Caco-2 (cell line): Measurements from ENCODE around the gene XG. TPM values are rescaled to one million over a fixed set of nuclear protein-coding genes. Genes with fewer than 3 reads are reported as not detected.
A peak's percentile ranks its signal among the peaks of the same experiment; 100 is the strongest.

Source experiments
- BruUV-seq: library from RNA; stranded (reverse); fragments of 400-500 nt; replicated peaks from 2 replicates; lab custom pipeline; 2021; lab: Mats Ljungman, UMichigan
- CTCF ChIA-PET: fragments of 300-600 bp; sonication (Branson Sonifier 250); formaldehyde crosslinking; loops from one replicate; lab custom pipeline; 2022; ENCODE audit warnings: antibody characterized with exemption; lab: Charles Lee
- POLR2A ChIA-PET: fragments of 300-600 bp; sonication (Branson Sonifier 250); formaldehyde crosslinking; loops from one replicate; lab custom pipeline; 2022; ENCODE audit warnings: antibody characterized with exemption; lab: Charles Lee
- DNase-seq, 2 experiments: peaks; one replicate each; pipeline versions ENCODE4 v3.0.0 to v3.0.0-alpha.2; 2020 to 2022
- H3K27me3 ChIP-seq: replicated peaks from 2 replicates; pipeline ENCODE4 v1.6.0; 2011; ENCODE audit warnings: low read length; ENCODE audit not compliant: control insufficient read depth, insufficient read depth
- H3K36me3 ChIP-seq: 2 replicates; pipeline ENCODE4 v1.5.1; 2011; ENCODE audit warnings: low read length; ENCODE audit not compliant: control insufficient read depth, insufficient read depth
- H3K4me1 ChIP-seq: fragments of 250-450 bp; sonication (Bioruptor Pico); 2 replicates; pipeline ENCODE4 v1.5.1; 2020; ENCODE audit warnings: mild to moderate bottlenecking
- H3K4me3 ChIP-seq: 2 replicates; pipeline ENCODE4 v1.5.1; 2011; ENCODE audit warnings: low read depth, mild to moderate bottlenecking, control low read depth, low read length
- H3K9me3 ChIP-seq: fragments of 250-450 bp; sonication (Bioruptor Pico); 2 replicates; pipeline ENCODE4 v1.5.1; 2020; ENCODE audit warnings: mild to moderate bottlenecking, moderate library complexity
- H3K27ac Mint-ChIP-seq: one replicate; pipeline ENCODE4 v1.8.0; 2022; ENCODE audit warnings: mixed read lengths; ENCODE audit not compliant: unreplicated experiment
- H3K27me3 Mint-ChIP-seq: one replicate; pipeline ENCODE4 v1.8.0; 2022; ENCODE audit warnings: mixed read lengths; ENCODE audit not compliant: insufficient read depth, unreplicated experiment
- H3K36me3 Mint-ChIP-seq: one replicate; pipeline ENCODE4 v1.8.0; 2022; ENCODE audit warnings: mild to moderate bottlenecking, mixed read lengths; ENCODE audit not compliant: insufficient read depth, unreplicated experiment
- H3K4me1 Mint-ChIP-seq: one replicate; pipeline ENCODE4 v1.8.0; 2022; ENCODE audit warnings: low read depth, mixed read lengths; ENCODE audit not compliant: unreplicated experiment
- H3K4me3 Mint-ChIP-seq: one replicate; pipeline ENCODE4 v1.8.0; 2022; ENCODE audit warnings: mild to moderate bottlenecking, moderate library complexity, mixed read lengths; ENCODE audit not compliant: unreplicated experiment
- H3K9me3 Mint-ChIP-seq: one replicate; pipeline ENCODE4 v1.8.0; 2022; ENCODE audit warnings: mixed read lengths; ENCODE audit not compliant: unreplicated experiment
- CTCF ChIP-seq, 2 experiments: fragments of 200-600 bp in 1 of 2; IDR thresholded peaks; 1 replicate in 1 of 2; 2 replicates in 1 of 2; pipeline versions ENCODE4 v1.5.1 to v1.8.0; 2011 to 2022; ENCODE audit warnings: antibody characterized with exemption in 1 of 2, control low read depth in 1 of 2, inconsistent platforms in 1 of 2, low read depth in 1 of 2, low read length in 1 of 2, mild to moderate bottlenecking in 1 of 2, moderate library complexity in 1 of 2; ENCODE audit not compliant: insufficient read depth in 1 of 2, severe bottlenecking in 1 of 2, unreplicated experiment in 1 of 2
- intact Hi-C: fragments of 100-400 bp; cut with micrococcal nuclease; formaldehyde crosslinking; loops from one replicate; pipeline ENCODE4 v1.10.0; 2022; ENCODE audit not compliant: unreplicated experiment
- total RNA-seq: library from RNA; stranded (reverse); gene quantifications from 2 replicates; pipeline ENCODE4 v1.2.3, GENCODE V29; 2022

XG gene
- total RNA-seq, 1 experiment from 2014 or later: 1.2 TPM

- TF ChIP-seq CTCF (IDR thresholded peaks at IDR 0.05; ENCODE audit: insufficient read depth in 1 of 2, low read depth in 1 of 2, low read length in 1 of 2, severe bottlenecking in 1 of 2, unreplicated experiment in 1 of 2): no peak
- H3K4me1 ChIP-seq: 0 out of 2 replicates have a peak, but pooled peaks cover 5% of the 10 kb centered on the region
- H3K27ac Mint-ChIP-seq: no peak overlapping the region
- no peak for DNase-seq
- H3K4me3 Mint-ChIP-seq: no peak overlapping the region
- CTCF ChIA-PET: no interaction called here
- peaks cover 7% of the 10 kb centered on the region for H3K4me1 Mint-ChIP-seq
- no peak overlapping the region for H3K4me3 ChIP-seq
- no peaks in the 10 kb centered on the region for H3K36me3 ChIP-seq
- H3K9me3 ChIP-seq: no peaks in the 10 kb centered on the region
- no peaks in the 10 kb centered on the region for H3K27me3 Mint-ChIP-seq
- no peaks in the 10 kb centered on the region for H3K9me3 Mint-ChIP-seq
- POLR2A ChIA-PET: no interaction called here
- intact Hi-C loops: no loop called here
- no peaks in the 10 kb centered on the region for H3K36me3 Mint-ChIP-seq
- BruUV-seq: no TSS peak
- no peaks in the 10 kb centered on the region for H3K27me3 ChIP-seq
These were observed 72.1 kb downstream of the XG start for GRCh38 chrX:2823795-2824386.

DNA sequence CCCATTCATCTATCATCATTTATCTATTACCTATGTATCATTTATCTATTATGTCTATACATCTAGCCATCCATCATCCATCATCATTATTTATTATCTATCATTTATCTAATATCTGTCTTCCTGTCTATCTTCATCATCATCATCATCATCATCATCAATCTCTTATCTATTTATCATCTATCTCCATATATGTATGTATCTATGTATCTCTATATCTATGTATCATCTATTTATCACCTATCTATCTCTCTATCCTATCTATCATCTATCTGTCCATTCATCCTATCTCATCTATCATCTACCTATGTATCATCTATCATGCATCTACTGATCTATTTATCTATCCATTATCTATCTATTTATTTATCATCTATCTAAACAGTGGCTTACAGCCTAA, 73.0 kb downstream of the XG start:
- Mint-ChIP-seq H3K27me3 (no peaks in the 10 kb centered on the region), H3K9me3 (no peaks in the 10 kb centered on the region), H3K36me3 (no peaks in the 10 kb centered on the region), H3K4me1 (peaks cover 7% of the 10 kb centered on the region), H3K4me3 (no peak overlapping the region), H3K27ac (no peak overlapping the region)
- intact Hi-C loops: no loop called here
- 0 out of 2 replicates have a peak, but pooled peaks cover 5% of the 10 kb centered on the region for H3K4me1 ChIP-seq
- no peaks in the 10 kb centered on the region for H3K9me3 ChIP-seq
- no peaks in the 10 kb centered on the region for H3K36me3 ChIP-seq
- BruUV-seq: no TSS peak
- ChIA-PET POLR2A (no interaction called here), CTCF (no interaction called here)
- no peak overlapping the region for H3K4me3 ChIP-seq
- TF ChIP-seq CTCF (IDR thresholded peaks at IDR 0.05; ENCODE audit: insufficient read depth in 1 of 2, low read depth in 1 of 2, low read length in 1 of 2, severe bottlenecking in 1 of 2, unreplicated experiment in 1 of 2): no peak
- DNase-seq: no peak
- H3K27me3 ChIP-seq: no peaks in the 10 kb centered on the region

GRCh38 chrX:2828344-2828958, 76.6 kb downstream of the XG start, which contains the start of gene GYG2:
GYG2 (plus strand) TSS chrX:2828930; CDS start chrX:2830189, 1,259 bp downstream.
- Mint-ChIP-seq H3K27ac (no peak within 1 kb of the TSS), H3K36me3 (peaks cover 17% of the 10 kb centered on the region), H3K4me3 (peak within 1 kb of the TSS; percentile 60), H3K27me3 (no peaks in the 10 kb centered on the region), H3K9me3 (no peaks in the 10 kb centered on the region), H3K4me1 (no peaks in the 10 kb centered on the region)
- intact Hi-C loops: no loop called here
- CTCF ChIA-PET: no interaction called here
- no peaks in the 10 kb centered on the region for H3K9me3 ChIP-seq
- peak; percentile 68 to 77 for DNase-seq
- no peaks in the 10 kb centered on the region for H3K27me3 ChIP-seq
- 0 out of 2 replicates have a peak, but pooled peaks cover 5% of the 10 kb centered on the region for H3K4me1 ChIP-seq
- POLR2A ChIA-PET: no interaction called here
- no peaks in the 10 kb centered on the region; the same call in 1 of the 2 replicates for H3K36me3 ChIP-seq
- peak within 1 kb of the TSS; percentile 68 for H3K4me3 ChIP-seq
- no peak for TF ChIP-seq CTCF (IDR thresholded peaks at IDR 0.05; ENCODE audit: insufficient read depth in 1 of 2, low read depth in 1 of 2, low read length in 1 of 2, severe bottlenecking in 1 of 2, unreplicated experiment in 1 of 2)
- BruUV-seq: no TSS peak
